Effector memory CD4-positive, alpha-beta T cell (primary cell): ENCODE data around the gene SPTBN5.

ENCODE experiments used
- DNase-seq, 3 donors: peaks; one replicate each; pipeline ENCODE4 v3.0.0-alpha.2; 2020
- H3K27ac ChIP-seq: 2 replicates; pipeline ENCODE4 v1.7.0; 2013; ENCODE audit warnings: mild to moderate bottlenecking, low read length, moderate library complexity; ENCODE audit not compliant: insufficient read depth, poor library complexity, severe bottlenecking
- H3K27me3 ChIP-seq: replicated peaks from 2 replicates; pipeline ENCODE4 v1.7.0; 2013; ENCODE audit warnings: mild to moderate bottlenecking, low read length; ENCODE audit not compliant: insufficient read depth, control insufficient read depth, poor library complexity, severe bottlenecking
- H3K36me3 ChIP-seq: 2 replicates; pipeline ENCODE4 v1.7.0; 2013; ENCODE audit warnings: mild to moderate bottlenecking, low read length, moderate library complexity; ENCODE audit not compliant: control insufficient read depth, insufficient read depth
- H3K4me1 ChIP-seq: 2 replicates; pipeline ENCODE4 v1.7.0; 2013; ENCODE audit warnings: low read length, mild to moderate bottlenecking; ENCODE audit not compliant: control insufficient read depth, insufficient read depth, poor library complexity, severe bottlenecking
- H3K4me3 ChIP-seq: 2 replicates; pipeline ENCODE4 v1.7.0; 2013; ENCODE audit warnings: low read length, low read depth, mild to moderate bottlenecking; ENCODE audit not compliant: insufficient read depth, poor library complexity, severe bottlenecking
- H3K9me3 ChIP-seq: 2 replicates; pipeline ENCODE4 v1.7.0; 2013; ENCODE audit warnings: mild to moderate bottlenecking, low read length, moderate library complexity; ENCODE audit not compliant: control insufficient read depth

SPTBN5 gene

DNA sequence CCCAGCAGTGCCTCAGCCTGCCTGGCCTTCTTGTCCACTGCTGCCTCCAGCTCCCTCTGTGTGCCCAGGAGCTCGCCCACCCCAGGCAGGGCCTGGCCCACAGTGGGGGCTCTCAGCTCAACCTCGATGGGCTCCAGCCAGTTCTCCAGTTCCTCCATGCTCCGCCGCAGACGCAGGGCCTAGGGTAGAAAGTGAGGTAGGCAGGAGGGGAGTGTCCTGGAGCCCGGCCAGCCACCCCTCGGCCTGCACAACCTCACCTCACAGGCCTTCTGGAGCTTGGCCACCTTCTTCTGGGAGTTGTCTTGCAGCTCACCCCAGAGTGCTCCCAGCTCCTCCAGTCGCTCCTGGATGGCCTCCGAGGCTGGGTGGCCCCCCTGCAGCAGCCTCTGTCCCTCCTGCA lies 36.5 kb downstream of the SPTBN5 start:
- Histone ChIP-seq H3K36me3 (no peaks in the 10 kb centered on the region), H3K4me3 (no peak overlapping the region), H3K27ac (no peak overlapping the region)

DNA sequence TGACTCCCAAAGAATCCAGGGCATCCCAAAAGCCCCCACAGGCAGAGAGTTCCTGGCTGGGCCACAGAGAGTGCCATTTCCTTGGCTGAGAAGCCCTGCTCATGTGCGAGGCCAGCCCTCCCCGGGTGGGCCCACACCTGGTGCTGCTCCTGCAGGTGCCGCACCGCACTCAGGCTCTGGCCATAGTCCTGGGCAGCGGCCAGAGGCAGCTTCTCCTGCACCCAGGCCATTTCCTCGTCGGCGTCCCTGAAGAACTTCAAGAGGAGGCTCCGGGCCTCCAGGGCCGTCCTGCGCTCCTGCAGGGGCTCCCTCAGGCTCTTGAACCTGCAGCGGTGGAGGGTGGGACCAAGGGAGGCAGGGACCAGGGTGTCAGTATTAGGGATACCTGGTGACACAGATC lies 37.1 kb downstream of the SPTBN5 start:
- H3K36me3 ChIP-seq = no peaks in the 10 kb centered on the region
- no peak for DNase-seq
- H3K4me3 ChIP-seq = no peak overlapping the region
- H3K27ac ChIP-seq = no peak overlapping the region
- peaks cover 2% of the 10 kb centered on the region for H3K27me3 ChIP-seq
- H3K9me3 ChIP-seq = no peaks in the 10 kb centered on the region
- no peaks in the 10 kb centered on the region for H3K4me1 ChIP-seq

More for the DNA sequence above, 36.5 kb downstream of the SPTBN5 start:
- no peak for DNase-seq
- Histone ChIP-seq H3K4me1 (no peaks in the 10 kb centered on the region), H3K9me3 (no peaks in the 10 kb centered on the region), H3K27me3 (peaks cover 2% of the 10 kb centered on the region)

GRCh38 chr15:41856262-41856661 lies 37.6 kb downstream of the SPTBN5 start:
- Histone ChIP-seq H3K27me3 (peaks cover 2% of the 10 kb centered on the region), H3K27ac (no peak overlapping the region), H3K36me3 (no peaks in the 10 kb centered on the region), H3K4me1 (no peaks in the 10 kb centered on the region), H3K4me3 (no peak overlapping the region), H3K9me3 (no peaks in the 10 kb centered on the region)
- DNase-seq = no peak

GRCh38 chr15:41855261-41855961 lies 38.4 kb downstream of the SPTBN5 start:
- no peak for DNase-seq
- no peaks in the 10 kb centered on the region for H3K36me3 ChIP-seq
- no peak overlapping the region for H3K27ac ChIP-seq
- H3K9me3 ChIP-seq = no peaks in the 10 kb centered on the region
- H3K4me1 ChIP-seq = no peaks in the 10 kb centered on the region
- no peaks in the 10 kb centered on the region for H3K27me3 ChIP-seq
- no peak overlapping the region for H3K4me3 ChIP-seq

GRCh38 chr15:41854443-41854842 lies 39.4 kb downstream of the SPTBN5 start:
- H3K27ac ChIP-seq = no peak overlapping the region
- no peak overlapping the region for H3K4me3 ChIP-seq
- no peaks in the 10 kb centered on the region for H3K27me3 ChIP-seq
- no peak for DNase-seq
- H3K36me3 ChIP-seq = no peaks in the 10 kb centered on the region
- H3K4me1 ChIP-seq = no peaks in the 10 kb centered on the region
- no peaks in the 10 kb centered on the region for H3K9me3 ChIP-seq

DNA sequence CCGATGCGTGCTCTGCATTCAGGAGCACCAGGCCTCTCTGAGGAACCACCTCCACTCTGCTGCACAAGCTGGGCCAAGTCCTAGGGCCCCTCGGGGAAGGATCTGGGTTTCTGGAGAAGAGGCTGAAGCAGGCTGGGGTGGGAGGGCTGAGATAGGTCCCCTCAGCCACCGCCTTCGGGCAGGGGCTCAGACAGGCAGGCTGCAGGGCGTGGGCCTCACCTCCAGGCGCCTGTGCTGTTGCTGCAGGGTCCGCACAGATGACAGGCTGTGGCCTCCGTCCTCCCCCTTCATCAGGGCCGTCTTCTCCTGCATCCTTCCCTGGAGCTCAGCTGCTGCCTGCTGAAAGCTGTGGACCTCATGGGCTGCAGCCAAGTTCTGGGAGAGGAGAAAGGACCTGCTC lies 40.0 kb downstream of the SPTBN5 start:
- DNase-seq = no peak
- Histone ChIP-seq H3K27me3 (no peaks in the 10 kb centered on the region), H3K4me1 (no peaks in the 10 kb centered on the region), H3K9me3 (no peaks in the 10 kb centered on the region), H3K4me3 (no peak overlapping the region), H3K27ac (no peak overlapping the region), H3K36me3 (no peaks in the 10 kb centered on the region)

GRCh38 chr15:41852736-41853590 lies 40.9 kb downstream of the SPTBN5 start:
- H3K27me3 ChIP-seq = no peaks in the 10 kb centered on the region
- H3K27ac ChIP-seq = no peak overlapping the region
- peaks cover 5% of the 10 kb centered on the region for H3K36me3 ChIP-seq
- DNase-seq = no peak
- H3K4me1 ChIP-seq = no peaks in the 10 kb centered on the region
- no peaks in the 10 kb centered on the region for H3K9me3 ChIP-seq
- H3K4me3 ChIP-seq = no peak overlapping the region

- Histone ChIP-seq H3K27ac (no peak overlapping the region), H3K36me3 (peaks cover 16% of the 10 kb centered on the region), H3K4me3 (no peak overlapping the region), H3K4me1 (no peaks in the 10 kb centered on the region), H3K9me3 (no peaks in the 10 kb centered on the region), H3K27me3 (no peaks in the 10 kb centered on the region)
- no peak for DNase-seq
These were observed 42.0 kb downstream of the SPTBN5 start for GRCh38 chr15:41851755-41852370.

DNA sequence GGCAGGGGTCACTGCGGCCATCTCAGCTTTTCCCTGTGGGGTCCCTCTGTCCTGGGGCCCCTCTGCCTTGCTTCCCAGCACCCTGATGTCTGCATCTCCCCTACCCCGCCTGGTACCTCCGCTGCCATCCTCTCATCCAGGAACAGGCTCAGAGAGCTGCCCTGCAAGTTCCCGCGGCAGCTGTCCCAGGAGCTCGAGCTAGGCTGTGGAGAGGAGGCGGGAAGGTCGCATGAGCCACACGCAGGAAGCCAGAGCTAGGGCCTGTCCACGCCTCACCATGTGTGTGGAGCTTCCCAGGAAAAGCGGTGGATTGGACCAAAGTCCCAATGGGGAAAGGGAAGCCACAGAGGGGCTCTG lies 42.7 kb downstream of the SPTBN5 start:
- Histone ChIP-seq H3K4me1 (no peaks in the 10 kb centered on the region), H3K27me3 (no peaks in the 10 kb centered on the region), H3K36me3 (peaks cover 23% of the 10 kb centered on the region), H3K9me3 (no peaks in the 10 kb centered on the region), H3K4me3 (no peak overlapping the region), H3K27ac (no peak overlapping the region)
- no peak for DNase-seq
